ENCODE measurements around the gene SGMS1. TPM values are rescaled to one million over a fixed set of nuclear protein-coding genes. Genes with fewer than 3 reads are reported as not detected.
"Not testable (repeated sequence)": the region's sequence is repeated elsewhere in the genome, so short reads cannot be mapped to it uniquely, and the experiment has no call there.

Gene SGMS1
- total RNA-seq, 1 donor from 2014 or later = 54.7 TPM

DNA sequence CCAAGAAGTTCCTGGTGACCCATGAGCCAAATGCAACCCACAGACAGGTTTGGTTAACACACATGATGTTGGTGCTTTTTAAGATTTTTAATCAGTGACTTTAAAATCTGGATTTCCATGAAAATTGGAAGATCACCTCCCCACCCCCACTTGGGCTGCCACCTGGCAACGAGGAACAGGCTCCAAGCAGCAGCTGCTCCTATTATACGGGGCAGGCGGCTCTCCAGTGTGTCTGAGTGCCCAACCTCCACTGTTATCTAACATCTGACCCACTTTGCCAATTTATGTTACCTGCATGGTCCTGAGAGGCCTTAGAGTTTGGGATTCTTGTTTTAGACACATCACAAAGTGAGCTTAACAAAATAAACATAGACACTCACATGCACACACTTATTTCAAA, 56.4 kb downstream of the SGMS1 start:
- ATAC-seq = no peak
- intact Hi-C loops (cut with DNase I) = no loop called here

DNA sequence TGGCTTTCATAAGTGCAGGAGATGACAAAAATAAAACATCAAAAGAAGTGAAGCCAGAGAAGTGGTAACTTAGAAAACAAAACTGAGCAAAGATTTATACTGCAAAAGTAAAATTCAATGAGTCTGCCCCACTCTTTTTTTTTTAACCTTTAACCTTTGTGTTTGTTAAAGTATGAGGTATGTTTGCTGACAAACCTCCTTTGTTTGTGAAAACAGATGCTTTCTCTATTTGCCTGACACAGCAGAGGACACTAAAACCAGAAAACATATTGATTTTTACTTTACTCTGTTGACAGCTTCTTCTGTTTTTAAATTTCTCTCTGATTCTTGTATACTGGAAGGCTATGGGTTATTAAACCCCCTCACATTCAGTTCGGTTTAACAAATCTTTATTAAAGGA, 57.6 kb downstream of the SGMS1 start:
- intact Hi-C loops (cut with DNase I) = no loop called here
- DNase-seq (ENCODE audit: low spot score) (no peak), ATAC-seq (no peak)

More for the DNA sequence above, 56.4 kb downstream of the SGMS1 start:
- DNase-seq (ENCODE audit: low spot score) = no peak

DNA sequence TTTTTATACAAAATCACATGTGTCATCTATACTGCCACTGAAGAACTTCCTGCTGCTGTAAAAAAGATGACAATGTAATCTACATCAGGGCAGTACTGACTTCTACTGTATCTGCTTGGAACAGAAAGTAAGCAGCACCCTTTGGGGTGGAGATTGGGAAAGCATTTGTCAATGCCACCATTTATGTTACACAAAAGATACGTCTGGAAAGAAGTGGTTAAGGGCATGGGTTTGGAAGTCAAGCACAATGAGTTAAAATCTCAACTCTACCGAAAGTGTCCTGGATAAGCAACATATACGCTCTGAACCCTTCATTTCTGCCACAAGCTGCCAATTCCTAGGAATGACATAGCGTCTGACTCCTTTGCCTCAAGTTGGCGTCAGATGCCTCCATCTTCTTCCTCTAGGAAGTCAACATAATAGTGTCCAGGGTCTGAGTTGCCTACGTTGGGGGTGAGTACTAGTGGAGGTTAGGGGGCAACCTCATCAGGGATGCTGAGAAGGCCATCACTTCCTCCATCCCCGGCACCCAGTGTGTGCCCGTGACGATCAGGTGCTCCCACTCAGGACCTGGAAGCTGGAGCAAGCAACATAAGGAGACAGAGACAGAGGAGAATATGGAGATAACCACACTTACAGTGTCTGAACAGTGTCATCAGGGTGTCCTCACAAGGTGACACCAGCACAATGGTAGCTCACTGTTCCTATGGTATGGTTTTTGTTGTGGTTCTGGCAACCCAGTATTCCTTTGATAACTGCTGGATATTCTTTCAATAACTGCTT, 58.3 kb downstream of the SGMS1 start:
- ATAC-seq (no peak), DNase-seq (ENCODE audit: low spot score) (no peak)
- intact Hi-C loops (cut with DNase I) = no loop called here

DNA sequence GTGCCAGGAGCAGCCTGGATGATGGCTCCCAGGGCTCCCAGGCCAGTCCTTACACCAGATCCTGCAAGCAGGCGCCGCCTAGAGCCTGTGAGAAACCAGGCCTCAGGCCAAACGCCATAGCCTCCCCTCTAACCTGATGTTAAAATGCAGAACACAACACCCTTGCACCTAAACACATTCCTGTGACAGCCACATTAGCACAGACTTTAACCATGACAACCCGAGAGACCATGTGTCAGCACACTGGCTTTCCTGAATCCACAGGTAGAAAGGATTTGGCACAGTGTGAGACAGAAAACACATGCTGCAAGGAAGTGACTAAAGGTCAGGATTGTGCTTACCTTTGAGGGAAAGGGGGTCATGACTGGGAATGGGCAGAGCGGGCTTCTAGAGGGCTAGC, 59.9 kb downstream of the SGMS1 start:
- intact Hi-C loops (cut with DNase I) = no loop called here
- no peak for ATAC-seq
- DNase-seq (ENCODE audit: low spot score) = no peak

DNA sequence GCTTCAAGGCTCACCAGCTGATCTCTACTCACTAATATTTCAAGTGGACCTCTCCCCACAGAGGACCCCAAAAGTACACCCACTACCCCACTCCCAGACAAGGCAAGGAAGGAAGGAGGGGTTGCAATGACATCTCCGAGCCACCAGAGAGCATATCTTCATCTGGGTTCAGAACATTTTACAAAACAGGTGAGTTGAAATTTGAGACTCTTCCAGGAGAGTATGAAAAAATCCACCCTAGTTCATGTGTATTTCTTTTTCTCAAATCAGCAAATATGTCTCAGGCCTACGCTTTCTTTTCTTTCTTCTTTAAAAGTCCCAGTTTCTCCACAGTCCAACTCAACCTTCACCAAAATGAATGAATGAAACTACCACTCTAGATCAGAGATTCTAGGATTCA, 61.9 kb downstream of the SGMS1 start:
- intact Hi-C loops (cut with DNase I) = no loop called here
- ATAC-seq = peak; percentile 63
- DNase-seq (ENCODE audit: low spot score) = no peak

DNA sequence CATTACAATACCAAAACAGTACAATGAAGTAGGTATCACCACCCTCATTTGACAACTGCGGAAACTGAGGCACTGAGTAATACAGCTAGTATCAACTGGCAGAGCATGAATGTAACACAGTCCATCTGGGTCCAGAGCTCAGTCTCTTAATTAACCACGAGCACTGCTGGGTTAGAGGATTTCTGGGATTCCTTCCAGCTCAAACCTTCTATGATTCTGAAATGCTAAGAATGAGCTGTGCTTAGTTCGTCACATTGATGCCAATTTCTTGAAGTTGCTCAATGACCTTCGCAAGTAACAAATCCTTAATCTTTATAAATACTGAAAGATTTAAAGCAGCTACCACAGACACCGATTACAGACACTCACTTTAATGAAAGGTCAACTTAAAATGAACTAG, 62.5 kb downstream of the SGMS1 start:
- ATAC-seq (peak; percentile 97), DNase-seq (ENCODE audit: low spot score) (no peak)
- intact Hi-C loops (cut with DNase I) = no loop called here

DNA sequence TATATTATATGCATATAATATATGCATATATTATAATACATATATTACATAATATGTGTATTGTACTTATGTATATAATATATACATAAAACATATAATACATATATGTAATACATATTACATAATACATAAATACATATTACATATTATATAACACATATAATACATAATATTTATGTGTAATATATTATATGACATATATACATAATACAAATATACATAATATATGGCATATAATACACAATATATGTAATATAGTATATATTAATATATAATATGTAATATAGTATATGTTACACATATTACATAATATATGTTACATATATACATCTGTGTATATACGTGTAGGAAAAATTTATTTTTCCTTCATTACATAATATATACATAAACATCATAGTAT, 63.4 kb downstream of the SGMS1 start:
- intact Hi-C loops (cut with DNase I) = no loop called here
- no peak for ATAC-seq
- no peak for DNase-seq (ENCODE audit: low spot score)

DNA sequence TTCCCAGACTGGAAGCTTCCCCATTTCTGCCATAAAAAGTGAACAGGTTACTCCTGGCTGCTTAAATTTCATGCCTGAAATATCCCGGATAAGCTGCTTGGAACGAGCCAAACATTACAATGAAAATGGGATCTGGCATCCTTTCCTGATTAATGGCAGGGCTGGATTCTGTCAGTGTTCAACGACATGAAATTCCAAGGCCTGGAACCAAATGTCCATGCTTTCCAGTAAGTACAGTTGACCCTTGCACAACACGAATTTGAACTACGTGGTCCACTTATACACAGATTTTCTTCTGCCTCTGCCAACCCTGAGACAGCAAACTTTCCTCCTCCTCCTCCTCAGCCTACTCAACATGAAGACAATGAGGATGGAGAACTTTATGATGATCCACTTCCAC, 65.4 kb downstream of the SGMS1 start:
- intact Hi-C loops (cut with DNase I) = no loop called here
- ATAC-seq (peak; percentile 35), DNase-seq (ENCODE audit: low spot score) (no peak)

DNA sequence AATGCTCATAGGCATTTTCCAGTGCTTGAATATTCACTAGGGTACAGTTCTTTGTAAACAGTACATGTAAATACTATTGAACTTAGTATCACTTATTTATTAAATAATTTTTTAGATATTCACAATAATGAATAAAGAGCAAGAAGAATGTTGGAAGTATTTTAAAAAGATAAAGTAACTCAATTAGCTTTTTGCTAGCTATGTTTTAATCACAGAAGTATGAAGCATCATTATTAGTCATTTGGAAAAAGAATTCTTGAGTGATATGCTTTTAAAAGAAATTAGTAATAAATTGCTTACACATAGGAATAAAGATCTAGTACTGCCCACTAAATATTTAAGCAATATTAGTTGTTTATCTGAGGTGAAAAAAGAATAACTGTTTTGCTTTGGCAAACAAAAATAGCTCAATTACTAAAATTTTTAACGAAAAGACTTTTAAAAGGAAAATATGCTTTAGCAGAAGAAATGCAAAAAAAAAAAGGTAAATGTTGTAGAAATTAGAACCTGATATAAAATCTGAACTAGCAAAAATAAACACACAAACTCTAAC, 66.5 kb downstream of the SGMS1 start:
- DNase-seq (ENCODE audit: low spot score) = no peak
- intact Hi-C loops (cut with DNase I) = no loop called here
- ATAC-seq = no peak

DNA sequence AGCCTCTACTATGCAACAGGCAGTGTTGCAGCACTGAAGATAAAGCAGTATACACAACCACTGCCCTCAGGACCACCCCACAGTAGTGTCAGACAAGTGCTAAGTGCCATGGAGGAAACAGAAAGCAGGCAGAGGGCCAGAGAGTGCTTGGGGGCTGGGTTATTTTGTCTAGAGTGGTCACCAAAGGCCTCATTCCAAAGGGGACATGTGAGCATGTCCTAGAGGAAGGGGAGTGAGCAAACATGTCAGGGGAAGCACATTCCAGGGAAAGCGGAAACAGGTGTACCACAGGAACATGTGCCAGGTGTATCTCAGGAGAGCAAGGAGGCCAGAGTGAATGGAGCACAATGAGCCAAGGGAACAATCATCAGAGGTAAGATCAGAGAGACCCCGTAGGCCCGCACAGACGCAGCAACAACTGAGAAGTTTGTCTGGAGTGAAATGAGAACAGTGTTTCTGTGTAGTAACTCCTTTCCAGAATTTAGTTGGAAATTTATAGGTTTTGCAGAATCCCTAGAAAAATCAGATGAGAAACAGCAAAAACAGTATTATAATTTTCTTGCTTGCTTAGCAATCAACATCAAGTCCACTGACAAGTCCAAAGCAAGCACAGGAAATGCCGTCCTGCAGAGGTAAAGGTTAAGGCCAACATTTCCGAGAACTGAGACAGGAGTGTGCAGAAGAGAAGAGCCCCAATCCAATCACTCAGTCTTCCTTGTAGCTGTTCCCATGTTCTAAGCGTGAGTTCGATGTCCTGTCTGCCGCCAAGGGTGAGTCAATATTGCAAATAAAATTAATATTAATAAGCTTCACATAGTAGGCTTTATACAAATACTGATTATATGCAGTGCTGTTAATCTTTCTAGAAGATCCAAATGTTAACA, 67.3 kb downstream of the SGMS1 start:
- intact Hi-C loops (cut with DNase I) = no loop called here

DNA sequence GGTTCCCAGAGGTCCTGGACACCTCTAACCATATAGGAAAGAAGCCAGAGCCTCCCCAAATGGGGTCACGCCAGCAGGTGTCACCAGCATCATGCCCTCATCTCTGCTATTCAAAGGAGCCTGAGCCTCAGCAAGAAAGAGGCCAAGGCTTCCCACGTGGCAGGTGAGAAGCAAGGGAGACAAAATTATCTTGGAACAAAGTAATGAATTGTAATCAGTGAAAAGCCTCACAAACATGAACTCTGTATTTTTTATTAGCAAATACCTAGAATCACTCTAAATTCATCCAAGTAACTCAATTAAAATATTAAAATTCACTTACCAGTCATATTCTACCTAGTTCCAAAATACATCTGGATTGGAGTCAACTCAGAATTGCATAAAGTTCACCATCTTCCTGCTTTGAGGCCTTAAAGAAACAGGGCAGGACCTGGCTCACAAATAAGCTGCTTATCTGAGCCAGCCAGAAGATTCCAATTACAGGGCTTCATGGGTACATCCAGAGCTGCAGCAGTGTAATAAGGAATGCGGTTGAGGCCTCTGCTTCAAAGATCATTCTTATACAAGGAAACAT, 68.7 kb downstream of the SGMS1 start:
- no peak for DNase-seq (ENCODE audit: low spot score)
- ATAC-seq = peak; percentile 58
- intact Hi-C loops (cut with DNase I) = no loop called here

More for the DNA sequence above, 67.3 kb downstream of the SGMS1 start:
- DNase-seq (ENCODE audit: low spot score) = no peak
- ATAC-seq = no peak

DNA sequence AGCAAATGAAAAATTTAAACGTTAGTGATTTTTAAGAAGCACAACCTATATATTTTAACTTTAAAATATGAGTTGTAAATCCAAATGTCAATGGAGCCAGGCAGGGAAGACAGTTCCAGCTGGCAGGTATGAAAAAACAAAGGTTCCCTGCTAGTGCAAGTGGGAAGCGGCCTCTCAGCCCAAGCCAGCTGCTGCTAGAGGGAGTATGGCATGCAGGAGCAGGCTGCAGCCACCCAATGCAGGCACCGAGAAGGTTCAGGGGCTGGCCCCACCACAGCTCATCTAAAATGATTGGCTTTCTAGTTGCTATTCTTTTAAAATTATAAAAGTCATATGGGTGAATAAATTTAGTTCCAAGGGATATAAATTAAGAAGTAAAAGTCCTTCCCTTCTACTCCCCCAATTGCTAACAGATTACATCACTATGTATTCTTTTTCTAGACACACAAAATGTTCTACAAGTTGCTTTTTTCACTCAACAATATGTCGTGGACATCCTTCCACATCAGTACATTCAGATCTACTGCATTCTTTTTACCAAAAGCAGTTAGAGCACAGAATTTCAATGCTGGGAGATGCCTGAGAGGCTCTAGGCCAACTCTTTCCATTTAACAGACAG, 69.3 kb downstream of the SGMS1 start:
- intact Hi-C loops (cut with DNase I) = no loop called here
- ATAC-seq = no peak
- DNase-seq (ENCODE audit: low spot score) = no peak

DNA sequence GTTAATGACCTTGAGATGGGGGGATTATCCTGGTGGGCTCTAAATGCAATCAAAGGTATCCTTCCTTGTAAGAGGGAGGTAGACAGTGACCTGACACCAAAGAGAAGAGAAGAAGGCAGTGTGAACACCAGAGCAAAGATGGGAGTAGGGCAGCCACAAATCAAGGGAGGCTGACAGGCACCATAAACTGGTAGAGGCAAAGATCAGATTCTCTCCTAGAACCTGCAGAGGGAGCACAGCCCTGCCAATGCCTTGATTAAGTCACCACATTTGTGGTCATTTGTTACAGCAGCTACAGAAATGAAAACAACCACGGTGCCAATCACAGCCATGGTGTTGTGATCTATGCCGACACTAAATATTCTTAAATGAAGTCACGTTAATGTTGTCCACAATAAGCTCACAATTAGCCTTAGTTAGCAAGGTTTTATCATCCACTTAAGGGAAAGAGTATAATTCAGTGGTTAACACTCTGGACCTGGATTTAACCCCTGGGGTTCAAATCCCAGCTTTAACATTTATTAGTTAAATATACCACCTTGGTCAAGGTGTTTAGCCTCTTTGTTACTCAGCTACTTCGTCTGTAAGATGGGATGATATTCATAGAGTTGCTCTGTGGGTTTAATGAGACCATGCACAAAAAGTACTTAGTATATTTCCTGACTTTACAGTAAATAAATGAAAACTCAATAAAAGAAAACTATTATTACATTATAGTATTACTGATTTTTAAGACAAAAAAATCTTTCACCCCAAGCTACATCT, 70.8 kb downstream of the SGMS1 start:
- peak; percentile 53 for ATAC-seq
- intact Hi-C loops (cut with DNase I) = no loop called here
- no peak for DNase-seq (ENCODE audit: low spot score)

DNA sequence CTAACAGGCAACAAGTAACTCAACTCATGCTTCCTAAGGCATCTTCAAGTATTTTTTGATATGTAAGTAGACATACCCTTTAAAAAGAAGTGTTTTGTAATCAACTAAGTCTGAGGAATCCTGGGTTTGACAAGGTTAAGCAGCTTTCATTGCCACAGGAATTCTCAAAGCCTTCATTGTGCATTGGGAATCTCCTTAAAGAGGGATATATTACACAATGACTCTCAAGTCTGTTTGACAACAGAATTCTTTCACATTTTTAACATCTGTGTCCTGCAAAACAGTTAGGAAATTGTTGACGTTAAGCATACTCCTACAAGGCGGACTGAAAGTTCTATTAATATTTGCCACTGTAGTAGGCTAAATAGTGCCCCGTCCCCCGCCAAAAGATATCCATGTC, 71.4 kb downstream of the SGMS1 start:
- no peak for DNase-seq (ENCODE audit: low spot score)
- peak; percentile 82 for ATAC-seq
- intact Hi-C loops (cut with DNase I) = no loop called here

DNA sequence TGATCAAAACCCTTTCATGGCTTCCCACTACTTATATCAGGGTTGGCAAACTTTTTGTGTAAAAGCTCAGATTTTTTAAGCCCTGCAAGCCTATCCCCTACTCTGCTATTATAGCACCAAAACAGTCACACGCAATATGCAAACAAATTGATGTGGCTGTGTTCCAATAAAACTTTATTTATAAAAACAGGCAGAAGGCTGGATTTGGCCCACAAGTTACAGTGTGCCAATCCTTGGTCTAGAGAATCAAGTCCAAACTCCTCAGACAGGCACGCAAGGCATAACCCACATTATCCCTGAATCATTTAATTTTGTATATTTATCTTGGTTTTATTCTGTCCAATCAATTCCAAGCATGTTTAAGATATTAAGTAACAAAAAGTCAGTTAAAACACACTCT, 71.9 kb downstream of the SGMS1 start:
- intact Hi-C loops (cut with DNase I) = no loop called here
- no peak for DNase-seq (ENCODE audit: low spot score)
- ATAC-seq = no peak

DNA sequence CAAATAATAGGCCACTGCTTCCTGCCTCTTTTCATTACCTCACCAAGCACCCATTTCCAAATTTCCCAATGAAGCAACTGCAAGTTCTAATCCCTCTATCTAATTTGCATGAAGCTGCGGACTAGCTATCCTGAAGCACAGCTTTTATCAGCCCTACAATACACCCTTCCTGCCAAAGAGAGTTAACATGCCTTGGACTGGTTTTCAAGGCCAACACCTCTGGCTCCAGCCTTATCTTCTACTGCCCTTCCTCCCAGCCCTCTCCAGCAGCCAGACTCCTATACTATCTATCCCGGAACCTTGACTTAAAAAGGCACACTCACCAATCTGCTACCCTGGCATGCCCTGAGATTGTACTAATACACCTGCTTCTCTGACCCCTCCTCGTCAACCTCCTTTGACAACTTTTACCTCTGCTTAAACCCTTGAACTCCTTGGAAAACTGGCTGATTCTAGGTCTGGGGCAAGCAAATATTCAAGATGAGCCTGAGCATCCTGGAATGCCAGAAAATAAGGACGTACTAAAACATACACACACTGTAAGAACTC, 73.4 kb downstream of the SGMS1 start:
- DNase-seq (ENCODE audit: low spot score) (no peak), ATAC-seq (no peak)
- intact Hi-C loops (cut with DNase I) = no loop called here

DNA sequence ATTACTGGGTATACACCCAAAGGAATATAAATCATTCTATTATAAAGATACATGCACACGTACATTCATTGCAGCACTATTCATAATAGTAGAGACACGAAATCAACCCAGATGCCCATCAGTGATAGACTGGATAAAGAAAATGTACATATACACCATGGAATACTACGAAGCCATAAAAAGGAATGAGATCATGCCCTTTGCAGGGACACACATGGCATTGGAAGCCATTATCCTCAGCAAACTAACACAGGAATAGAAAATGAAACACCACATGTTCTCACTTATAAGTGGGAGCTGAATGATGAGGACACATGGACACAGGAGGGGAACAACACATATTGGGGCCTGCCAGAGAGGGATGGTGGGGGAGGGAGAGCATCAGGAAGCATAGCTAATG, 74.6 kb downstream of the SGMS1 start:
- DNase-seq (ENCODE audit: low spot score); intact Hi-C loops (cut with DNase I); ATAC-seq: not testable (repeated sequence)

DNA sequence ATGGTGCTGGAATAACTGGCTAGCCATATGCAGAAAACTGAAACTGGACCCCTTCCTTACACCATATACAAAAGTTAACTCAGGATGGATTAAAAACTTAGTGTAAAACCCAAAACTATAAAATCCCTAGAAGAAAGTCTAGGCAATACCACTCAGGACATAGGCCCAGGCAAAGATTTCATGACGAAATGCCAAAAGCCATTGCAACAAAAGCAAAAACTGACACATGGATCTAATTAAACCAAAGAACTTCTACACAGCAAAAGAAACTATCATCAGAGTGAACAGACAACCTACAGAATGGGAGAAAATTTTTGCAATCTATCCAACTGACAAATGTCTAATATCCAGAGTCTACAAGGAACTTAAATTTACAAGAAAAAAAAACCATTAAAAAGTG, 75.3 kb downstream of the SGMS1 start:
- intact Hi-C loops (cut with DNase I); ATAC-seq; DNase-seq (ENCODE audit: low spot score): not testable (repeated sequence)

Data from sciatic nerve (tissue), 2 donors.